Occipital lobe (tissue), 2 donors: Measurements from ENCODE around the gene DHX30. TPM values are rescaled to one million over a fixed set of nuclear protein-coding genes. Genes with fewer than 3 reads are reported as not detected.
A peak's percentile ranks its signal among the peaks of the same experiment; 100 is the strongest.
"Not testable (repeated sequence)": the region's sequence is repeated elsewhere in the genome, so short reads cannot be mapped to it uniquely, and the experiment has no call there.

Experiments used
- DNase-seq: peaks from one replicate; lab custom pipeline; 2025; lab: John Stamatoyannopoulos, UW
- total RNA-seq: library from RNA; depleted of rRNA; stranded (reverse); fragments of >200 nt; gene quantifications from one replicate; pipeline ENCODE4 v1.2.3, GENCODE V29; 2014

DHX30 gene, protein sequence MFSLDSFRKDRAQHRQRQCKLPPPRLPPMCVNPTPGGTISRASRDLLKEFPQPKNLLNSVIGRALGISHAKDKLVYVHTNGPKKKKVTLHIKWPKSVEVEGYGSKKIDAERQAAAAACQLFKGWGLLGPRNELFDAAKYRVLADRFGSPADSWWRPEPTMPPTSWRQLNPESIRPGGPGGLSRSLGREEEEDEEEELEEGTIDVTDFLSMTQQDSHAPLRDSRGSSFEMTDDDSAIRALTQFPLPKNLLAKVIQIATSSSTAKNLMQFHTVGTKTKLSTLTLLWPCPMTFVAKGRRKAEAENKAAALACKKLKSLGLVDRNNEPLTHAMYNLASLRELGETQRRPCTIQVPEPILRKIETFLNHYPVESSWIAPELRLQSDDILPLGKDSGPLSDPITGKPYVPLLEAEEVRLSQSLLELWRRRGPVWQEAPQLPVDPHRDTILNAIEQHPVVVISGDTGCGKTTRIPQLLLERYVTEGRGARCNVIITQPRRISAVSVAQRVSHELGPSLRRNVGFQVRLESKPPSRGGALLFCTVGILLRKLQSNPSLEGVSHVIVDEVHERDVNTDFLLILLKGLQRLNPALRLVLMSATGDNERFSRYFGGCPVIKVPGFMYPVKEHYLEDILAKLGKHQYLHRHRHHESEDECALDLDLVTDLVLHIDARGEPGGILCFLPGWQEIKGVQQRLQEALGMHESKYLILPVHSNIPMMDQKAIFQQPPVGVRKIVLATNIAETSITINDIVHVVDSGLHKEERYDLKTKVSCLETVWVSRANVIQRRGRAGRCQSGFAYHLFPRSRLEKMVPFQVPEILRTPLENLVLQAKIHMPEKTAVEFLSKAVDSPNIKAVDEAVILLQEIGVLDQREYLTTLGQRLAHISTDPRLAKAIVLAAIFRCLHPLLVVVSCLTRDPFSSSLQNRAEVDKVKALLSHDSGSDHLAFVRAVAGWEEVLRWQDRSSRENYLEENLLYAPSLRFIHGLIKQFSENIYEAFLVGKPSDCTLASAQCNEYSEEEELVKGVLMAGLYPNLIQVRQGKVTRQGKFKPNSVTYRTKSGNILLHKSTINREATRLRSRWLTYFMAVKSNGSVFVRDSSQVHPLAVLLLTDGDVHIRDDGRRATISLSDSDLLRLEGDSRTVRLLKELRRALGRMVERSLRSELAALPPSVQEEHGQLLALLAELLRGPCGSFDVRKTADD
- total RNA-seq = 69.1 TPM

DNA sequence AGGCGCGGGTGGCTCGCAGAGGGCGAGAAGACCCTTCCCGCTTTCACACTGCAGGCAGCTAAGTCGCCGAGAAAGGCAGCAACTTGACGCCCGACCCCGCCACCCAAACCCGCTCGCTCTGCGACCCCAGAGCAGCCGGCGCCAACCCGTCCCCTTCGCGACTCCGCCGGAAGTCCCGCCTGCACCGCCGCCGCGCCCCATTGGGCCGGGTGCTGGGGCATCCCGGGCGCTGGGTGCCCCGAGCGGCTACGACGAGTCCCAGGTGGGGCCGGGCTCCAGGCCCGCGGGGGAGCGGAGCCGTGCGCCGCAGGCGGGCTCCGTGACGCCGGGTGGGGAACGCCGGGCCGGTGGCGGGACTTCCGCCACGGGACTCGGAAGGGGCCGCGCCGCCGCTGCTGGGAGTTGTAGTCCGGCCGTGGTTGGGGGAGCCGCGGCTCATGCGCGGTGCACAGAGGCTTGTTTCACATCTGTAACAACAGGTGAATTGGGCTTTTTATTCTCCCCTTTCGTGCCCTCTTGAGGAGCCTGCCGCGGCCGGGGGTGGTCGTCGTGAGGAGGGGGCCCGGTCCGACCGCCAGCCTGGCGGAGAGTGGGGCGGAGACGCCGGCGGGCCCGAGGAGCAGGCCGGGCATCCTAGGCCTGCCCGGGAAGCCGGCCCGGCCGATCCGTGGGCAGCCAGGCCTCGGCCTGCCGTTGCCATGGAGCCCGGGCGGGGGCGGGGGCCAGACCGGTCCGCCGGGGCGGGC is at the start of gene DHX30:
Gene DHX30 (plus strand): TSS at position 405 of the 746 bp plus-strand sequence. CDS start 7,546 bp downstream, outside the sequence.
- DNase-seq = peak; percentile 85

DNA sequence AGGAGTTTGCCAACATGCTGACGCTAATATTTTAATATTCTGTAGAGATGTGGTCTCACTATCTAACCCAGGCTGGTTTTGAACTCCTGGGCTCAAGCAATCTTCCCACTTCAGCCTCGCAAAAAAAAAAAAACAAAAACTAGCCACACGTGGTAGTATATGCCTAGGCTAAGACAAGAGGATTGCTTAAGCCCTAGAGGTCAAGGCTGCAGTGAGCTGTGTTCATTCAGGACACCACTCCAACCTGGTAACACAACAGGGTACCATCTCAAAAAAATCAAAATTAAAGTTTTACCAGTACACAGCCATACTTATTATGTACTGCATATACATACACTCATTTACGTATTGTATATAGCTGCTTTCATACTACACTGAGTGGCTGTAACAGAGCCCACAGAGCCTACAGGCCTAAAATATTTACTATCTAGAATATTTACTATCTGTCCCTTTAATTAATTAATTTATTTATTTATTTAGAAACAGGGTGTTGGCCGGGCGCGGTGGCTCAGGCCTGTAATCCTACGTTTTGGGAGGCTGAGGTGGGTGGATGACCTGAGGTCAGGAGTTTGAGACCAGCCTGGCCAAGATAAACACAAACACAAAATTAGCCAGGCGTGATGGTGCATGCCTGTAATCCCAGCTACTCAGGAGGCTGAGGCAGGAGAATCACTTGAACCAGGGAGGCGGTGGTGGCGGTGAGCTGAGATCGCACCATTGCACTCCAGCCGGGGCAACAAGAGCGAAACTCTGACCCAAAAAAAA is 44.5 kb upstream of the DHX30 start:
- DNase-seq = no peak

DNA sequence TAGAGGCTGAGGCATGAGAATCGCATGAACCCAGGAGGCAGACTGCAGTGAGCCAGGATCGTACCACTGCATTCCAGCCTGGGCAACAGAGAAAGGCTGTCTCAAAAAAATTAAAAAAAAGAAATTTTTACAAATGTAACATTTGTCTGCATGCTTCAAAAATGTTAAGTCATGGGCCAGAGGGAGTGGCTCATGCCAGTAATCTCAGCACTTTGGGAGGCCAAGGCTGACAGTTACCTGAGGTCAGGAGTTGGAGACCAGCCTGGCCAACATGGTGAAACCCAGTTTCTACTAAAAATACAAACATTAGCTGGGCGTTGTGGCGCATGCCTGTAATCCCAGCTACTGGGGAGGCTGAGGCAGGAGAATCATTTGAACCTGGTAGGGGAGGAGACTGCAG is 42.7 kb upstream of the DHX30 start:
- DNase-seq = not testable (repeated sequence)

DNA sequence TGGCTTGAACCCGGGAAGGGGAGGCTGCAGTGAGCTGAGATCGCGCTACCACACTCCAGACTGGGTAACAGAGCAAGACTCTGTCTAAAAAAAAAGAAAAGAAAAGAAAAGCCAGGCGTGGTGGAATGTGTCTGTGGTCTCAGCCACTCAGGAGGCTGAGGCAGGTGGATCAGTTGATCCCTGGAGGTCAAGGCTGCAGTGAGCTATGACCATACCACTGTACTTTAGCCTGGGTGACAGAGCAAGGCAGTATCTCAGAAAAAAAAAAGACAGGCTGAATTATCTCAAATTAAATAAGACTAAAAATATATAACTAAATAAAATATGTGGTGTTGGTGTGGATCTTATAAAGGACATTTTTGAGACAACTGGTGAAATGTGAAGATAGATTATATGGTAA is 41.9 kb upstream of the DHX30 start:
- no peak for DNase-seq

GRCh38 chr3:47762233-47762632 is 40.7 kb upstream of the DHX30 start:
- no peak for DNase-seq

DNA sequence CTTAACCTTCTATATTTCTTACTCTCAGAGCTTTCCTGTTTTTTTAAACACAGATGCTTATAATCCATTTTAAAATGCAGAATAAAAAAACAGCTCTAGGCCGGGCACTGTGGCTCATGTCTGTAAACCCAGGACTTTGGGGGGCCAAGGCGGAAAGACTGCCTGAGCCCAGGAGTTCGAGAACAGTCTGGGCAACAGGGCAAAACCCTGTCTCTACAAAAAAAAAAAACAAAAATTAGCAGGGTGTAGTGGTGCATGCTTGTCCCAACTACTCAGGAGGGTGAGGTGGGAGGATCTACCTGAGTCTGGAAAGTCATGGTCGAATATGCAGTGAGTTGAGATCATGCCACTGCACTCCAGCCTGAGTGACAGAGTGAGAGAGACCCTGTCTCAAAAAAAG is 36.8 kb upstream of the DHX30 start:
- DNase-seq = no peak

DNA sequence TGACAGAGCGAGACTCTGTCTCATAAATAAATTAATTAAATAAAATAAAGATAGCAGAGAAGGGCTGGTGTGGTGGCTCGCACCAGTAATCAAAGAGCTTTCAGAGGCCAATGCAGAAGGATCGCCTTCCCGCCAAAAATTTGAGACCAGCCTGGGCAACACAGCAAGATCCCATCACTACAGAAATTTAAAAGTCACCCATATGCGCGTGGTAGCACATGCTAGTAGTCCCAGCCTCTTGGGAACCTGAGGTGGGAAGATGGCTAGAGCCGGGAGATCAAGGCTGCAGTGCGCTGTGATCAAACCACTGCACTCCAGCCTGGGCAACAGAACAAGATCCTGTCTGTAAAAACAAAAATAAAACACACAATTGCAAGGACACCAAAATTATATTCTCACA is 30.9 kb upstream of the DHX30 start:
- no peak for DNase-seq

GRCh38 chr3:47772788-47773187 is 30.1 kb upstream of the DHX30 start:
- no peak for DNase-seq

DNA sequence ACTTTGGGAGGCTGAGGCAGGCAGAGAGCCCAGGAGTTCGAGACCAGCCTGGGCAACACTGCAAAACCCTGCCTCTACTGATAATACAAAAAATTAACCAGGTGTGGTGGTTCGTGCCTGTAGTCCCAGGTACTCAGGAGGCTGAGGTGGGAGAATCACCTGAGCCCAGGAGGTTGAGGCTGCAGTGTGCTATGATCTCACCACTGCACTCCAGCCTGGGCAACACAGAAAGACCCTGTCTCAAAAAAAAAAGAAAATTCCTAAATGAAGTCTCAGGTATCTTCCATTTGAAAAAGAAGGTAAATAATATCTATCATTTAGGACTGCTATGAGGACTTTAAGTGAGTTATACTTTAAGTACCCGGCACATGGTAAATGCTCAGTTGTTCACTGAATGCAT is 24.2 kb upstream of the DHX30 start:
- DNase-seq = no peak

DNA sequence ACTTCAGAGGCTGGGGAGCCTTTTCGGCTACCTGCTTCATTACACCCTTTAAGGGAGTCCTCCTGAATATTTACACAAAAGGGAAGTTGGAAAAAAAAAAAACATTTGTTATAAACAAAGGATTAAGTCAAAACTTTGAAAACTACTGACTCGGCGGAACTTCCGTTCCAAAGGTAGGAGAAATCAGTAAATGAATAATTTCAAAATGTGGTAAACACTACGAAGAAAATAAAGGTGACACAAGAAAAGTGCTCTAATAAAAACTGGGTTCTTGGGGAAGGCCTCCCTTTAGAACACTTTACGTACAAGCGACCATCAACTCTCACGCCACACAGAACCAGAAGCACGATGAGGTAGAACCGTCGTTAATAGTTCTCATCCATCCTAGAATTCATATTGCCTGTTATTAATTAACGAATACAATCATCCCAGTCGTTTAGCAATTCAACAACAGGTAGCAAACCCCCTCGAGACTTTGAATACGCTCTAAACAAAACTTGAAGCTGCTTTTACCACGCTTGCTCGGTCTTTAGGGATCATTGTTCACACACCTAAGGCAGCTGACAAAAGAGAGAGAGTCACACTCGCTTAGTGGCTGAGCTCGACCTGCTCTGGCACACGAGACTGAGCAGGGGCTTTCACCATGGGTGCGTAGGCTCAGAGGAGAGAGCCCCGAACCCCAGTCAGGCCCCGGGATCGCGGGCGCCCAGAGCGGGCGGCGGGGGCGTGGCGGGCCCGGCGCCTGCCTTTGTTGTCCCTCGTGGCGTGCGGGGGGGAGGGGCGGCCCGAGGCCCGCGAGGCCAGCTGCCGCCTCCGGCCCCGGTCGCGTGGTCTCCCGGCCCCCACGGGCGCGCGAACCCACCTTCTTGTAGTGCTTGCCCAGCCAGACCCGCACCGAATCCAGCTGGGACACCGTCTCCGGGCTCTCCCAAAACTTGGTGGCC is 21.9 kb upstream of the DHX30 start:
- DNase-seq = peak; percentile 35

DNA sequence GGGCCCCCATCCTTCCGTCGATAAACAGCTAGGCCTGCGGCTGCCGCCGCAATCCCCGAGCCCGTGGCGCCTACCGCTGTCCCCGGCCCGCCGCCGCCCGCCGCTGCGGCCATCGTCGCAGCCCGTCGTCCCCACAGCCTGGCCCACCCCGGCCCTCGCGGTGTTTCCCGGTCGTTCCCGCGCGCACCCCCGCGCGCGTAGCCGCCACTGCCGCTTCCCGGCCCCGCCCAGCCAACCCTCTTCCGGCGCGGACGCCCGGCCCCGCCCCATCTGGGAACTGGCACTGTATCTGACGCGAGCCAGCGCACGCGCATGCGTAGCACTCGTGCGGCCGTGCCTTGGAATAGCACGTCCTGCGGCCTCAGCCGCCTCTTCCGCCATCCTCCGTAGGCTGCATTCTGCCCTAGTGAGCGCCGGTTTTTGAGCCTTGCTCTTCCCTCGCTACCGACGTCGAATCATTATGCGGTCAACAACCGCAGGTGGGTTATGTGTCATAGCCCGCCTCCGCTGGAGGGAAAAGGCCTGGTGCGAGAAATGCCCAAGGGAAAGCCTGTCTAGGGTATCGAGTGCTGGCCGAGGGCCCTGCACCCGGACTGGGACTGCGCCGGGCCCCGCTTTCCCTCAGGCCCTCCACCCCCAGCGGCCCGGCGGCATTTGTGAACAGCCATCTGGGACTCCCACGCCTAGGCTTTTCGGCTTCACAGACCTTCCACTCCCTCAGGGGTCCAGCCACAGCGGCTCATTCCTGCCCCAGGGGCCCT is 21.1 kb upstream of the DHX30 start, which contains the start of gene SMARCC1:
Gene SMARCC1 (minus strand): TSS at position 209 of the 761 bp plus-strand sequence. CDS start 96 bp downstream, at position 113.
- peak; percentile 93 for DNase-seq

DNA sequence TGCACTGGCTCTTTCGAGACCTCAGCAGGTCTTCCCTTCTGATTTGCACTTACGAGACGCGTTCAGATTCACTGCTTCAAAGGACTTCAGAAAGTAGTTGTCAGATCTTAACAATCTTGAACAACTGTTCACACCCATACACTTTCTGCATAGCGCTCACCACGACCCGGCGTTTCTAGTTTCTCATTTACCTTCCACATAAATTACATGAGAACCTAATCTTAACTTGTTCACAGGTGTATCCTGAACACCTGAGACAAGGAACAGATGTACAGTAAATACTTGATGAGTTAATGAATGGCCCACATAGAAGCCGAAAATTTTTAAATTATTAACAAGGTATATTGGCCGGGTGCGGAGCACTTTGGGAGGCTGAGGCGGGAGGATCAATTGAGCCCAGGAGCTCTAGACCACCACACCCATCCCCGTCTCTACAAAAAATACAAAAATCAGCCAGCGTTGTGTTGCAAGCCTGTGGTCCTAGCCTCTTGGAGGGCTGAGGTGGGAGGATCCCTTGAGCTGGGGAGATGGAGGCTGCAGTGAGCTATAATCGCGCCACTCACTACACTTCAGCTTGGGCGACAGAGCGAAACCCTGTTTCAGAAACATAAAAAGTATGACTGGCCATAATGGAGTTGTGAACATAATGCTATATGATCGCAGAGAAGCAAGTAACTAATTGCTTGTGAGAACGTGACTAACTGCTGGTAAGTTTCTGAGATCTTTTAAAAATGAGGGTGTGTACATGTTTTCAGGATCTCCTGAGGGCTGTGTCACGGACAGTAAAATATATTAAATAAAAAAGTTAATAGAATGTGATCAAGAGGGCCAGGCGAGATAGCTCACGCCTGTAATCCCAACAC is 20.3 kb upstream of the DHX30 start:
- DNase-seq = no peak

GRCh38 chr3:47783673-47784072 is 19.3 kb upstream of the DHX30 start:
- no peak for DNase-seq

DNA sequence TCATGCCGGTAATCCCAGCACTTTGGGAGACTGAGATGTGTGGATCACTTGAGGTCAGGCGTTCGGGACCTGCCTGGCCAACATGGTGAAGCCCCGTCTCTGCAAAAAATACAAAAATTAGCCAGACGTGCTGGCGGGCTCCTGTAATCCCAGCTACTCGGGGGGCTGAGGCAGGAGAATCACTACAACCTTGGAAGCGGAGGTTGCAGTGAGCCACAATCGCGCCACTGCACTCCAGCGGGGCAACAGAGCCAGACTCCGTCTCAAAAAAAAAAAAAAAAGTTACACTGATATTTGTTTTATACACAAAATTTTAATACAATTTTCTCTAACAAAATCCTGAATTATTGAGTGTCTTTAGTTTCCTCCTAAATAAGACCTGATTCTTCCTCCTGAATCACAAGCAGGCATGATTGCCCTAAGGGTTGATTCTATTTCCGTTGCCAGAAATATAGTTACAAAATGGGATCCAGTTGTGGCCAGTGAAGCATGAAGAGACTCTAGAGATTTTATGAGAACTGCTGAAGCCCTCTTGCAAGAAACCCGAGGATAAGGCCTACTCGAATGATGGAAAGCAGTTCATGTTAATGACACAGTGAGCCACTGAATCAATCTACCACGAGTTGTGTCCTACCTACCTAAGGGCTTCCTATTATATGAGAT is 11.6 kb upstream of the DHX30 start:
- DNase-seq = no peak

GRCh38 chr3:47792699-47793098 is 10.2 kb upstream of the DHX30 start:
- DNase-seq = no peak

GRCh38 chr3:47794544-47794943 is 8.4 kb upstream of the DHX30 start:
- no peak for DNase-seq

DNA sequence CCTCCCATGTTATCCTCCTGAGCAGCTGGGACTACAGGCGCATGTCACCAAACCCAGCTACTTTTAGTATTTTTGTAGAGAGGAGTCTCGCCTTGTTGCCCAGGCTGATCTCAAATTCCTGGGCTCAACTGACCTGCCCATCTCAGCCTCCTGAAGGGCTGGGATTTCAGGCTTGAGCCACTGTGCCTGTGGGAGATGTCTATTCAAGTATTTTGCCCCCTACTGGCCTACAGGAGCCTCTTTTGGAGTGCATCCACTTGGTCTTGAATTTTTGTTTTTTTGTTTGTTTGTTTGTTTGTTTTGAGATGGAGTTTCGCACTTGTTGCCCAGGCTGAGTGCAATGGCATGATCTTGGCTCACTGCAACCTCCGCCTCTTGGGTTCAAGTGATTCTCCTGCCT is 3.2 kb upstream of the DHX30 start:
- DNase-seq = no peak
